Body of pancreas (tissue), 4 donors: ENCODE measurements around the gene PLPP3. TPM values are rescaled to one million over a fixed set of nuclear protein-coding genes. Genes with fewer than 3 reads are reported as not detected.

Experiments used
- ATAC-seq: fragments of 150-250 bp; one replicate; pipeline ENCODE4 v1.9.1; 2016
- DNase-seq, 4 donors: peaks; one replicate each; pipeline ENCODE4 v3.0.0-alpha.2; 2019
- H3K27ac ChIP-seq, 4 donors: fragments of 200-600 bp; sonication (generic); 1 replicate in 3 of 4; 2 replicates in 1 of 4; pipeline versions ENCODE4 v1.5.1 to v1.6.1; 2016 to 2019; ENCODE audit warnings: mild to moderate bottlenecking in 1 of 4, mixed read lengths in 1 of 4, moderate library complexity in 1 of 4
- H3K27me3 ChIP-seq, 2 donors: fragments of 200-600 bp; sonication (generic); one replicate each; pipeline ENCODE4 v1.6.0; 2016; ENCODE audit warnings: mild to moderate bottlenecking in 1 of 2
- H3K36me3 ChIP-seq, 2 donors: fragments of 200-600 bp; sonication (generic); replicated peaks in 1 of 2; 2 replicates each; pipeline ENCODE4 v1.5.1; 2016; ENCODE audit warnings: low read depth in 2 of 2; ENCODE audit not compliant: insufficient read depth in 1 of 2
- H3K4me1 ChIP-seq: fragments of 200-600 bp; sonication (generic); one replicate; pipeline ENCODE4 v1.6.0; 2016
- H3K4me3 ChIP-seq, 2 donors: fragments of 200-600 bp; sonication (generic); 1 replicate in 1 of 2; 2 replicates in 1 of 2; pipeline ENCODE4 v1.5.1; 2016 to 2019
- H3K9me3 ChIP-seq, 3 donors: fragments of 200-600 bp; sonication (generic); 1 replicate in 2 of 3; 2 replicates in 1 of 3; pipeline ENCODE4 v1.5.1; 2016
- CTCF ChIP-seq, 7 experiments: fragments of 450-650 bp in 4 of 7; fragments of 200-600 bp in 3 of 7; sonication (generic) in 3 of 7; IDR thresholded peaks; one replicate each; pipeline ENCODE4 v1.5.1; 2016 to 2019; ENCODE audit warnings: antibody characterized with exemption in 7 of 7
- POLR2A ChIP-seq, 3 donors: fragments of 450-650 bp; IDR thresholded peaks; one replicate each; pipeline ENCODE4 v1.6.1; 2016; ENCODE audit warnings: antibody characterized with exemption in 3 of 3, mild to moderate bottlenecking in 2 of 3
- WGBS, 2 donors: methylation state at CpG; one replicate each; pipeline ENCODE4 v1.1.5; 2017; 5-methylcytosine and 5-hydroxymethylcytosine counted together
- intact Hi-C: fragments of 100-400 bp; cut with DNase I; formaldehyde crosslinking; loops from one replicate; pipeline ENCODE4 v1.15.1; 2023
- total RNA-seq, 2 donors: library from RNA; depleted of rRNA; stranded (reverse); fragments of >200 nt; gene quantifications; one replicate each; pipeline ENCODE4 v1.1.0, GENCODE V29; 2016

PLPP3 gene
- total RNA-seq, 2 donors from 2014 or later = 35.8 to 52.7 TPM

- Histone ChIP-seq H3K27ac (peak overlapping the region; percentile 83 to 95 (median 92)), H3K36me3 (no peaks in the 10 kb centered on the region), H3K4me3 (peak overlapping the region in 1 of 2 donors; percentile 91), H3K4me1 (peaks cover 61% of the 10 kb centered on the region), H3K27me3 (no peaks in the 10 kb centered on the region), H3K9me3 (no peaks in the 10 kb centered on the region)
- peak in 1 of 4 donors; percentile 17 for DNase-seq
- intact Hi-C loops = loop anchor here (10.0 kb wide), 2 partner anchors 52 to 172 kb away; no protein-coding TSS in a partner anchor
- no peak for ATAC-seq
- TF ChIP-seq CTCF (IDR thresholded peaks at IDR 0.05) (peak in 4 of 7 experiments; percentile 34 to 41 (median 38)), POLR2A (IDR thresholded peaks at IDR 0.05) (no peak)
- 5 to 6% methylated on average over 1 of the region's 1 CpG for WGBS, 2 donors
Measured at GRCh38 chr1:56576880-56577405, 2.4 kb downstream of the PLPP3 start.

GRCh38 chr1:56575865-56576264, 3.5 kb downstream of the PLPP3 start:
- no peak for TF ChIP-seq CTCF (IDR thresholded peaks at IDR 0.05)
- TF ChIP-seq POLR2A (IDR thresholded peaks at IDR 0.05) = no peak

GRCh38 chr1:56574794-56575193, 4.6 kb downstream of the PLPP3 start:
- WGBS, 2 donors = 62 to 77% methylated on average over 4 of the region's 4 CpGs
- H3K9me3 ChIP-seq = no peaks in the 10 kb centered on the region
- peaks cover 73% of the 10 kb centered on the region for H3K4me1 ChIP-seq
- H3K4me3 ChIP-seq = no peak overlapping the region
- TF ChIP-seq POLR2A (IDR thresholded peaks at IDR 0.05) = no peak
- no peak for TF ChIP-seq CTCF (IDR thresholded peaks at IDR 0.05)
- no peaks in the 10 kb centered on the region for H3K27me3 ChIP-seq
- no peak for ATAC-seq
- peak overlapping the region in 1 of 4 donors; percentile 1 for H3K27ac ChIP-seq
- intact Hi-C loops = loop anchor here (10.0 kb wide), 2 partner anchors 50 to 170 kb away; no protein-coding TSS in a partner anchor
- H3K36me3 ChIP-seq = no peaks in the 10 kb centered on the region
- DNase-seq = no peak

More at GRCh38 chr1:56575865-56576264, 3.5 kb downstream of the PLPP3 start:
- 3 to 4% methylated on average over 3 of the region's 3 CpGs for WGBS, 2 donors
- ATAC-seq (no peak), DNase-seq (no peak)
- Histone ChIP-seq H3K27me3 (no peaks in the 10 kb centered on the region), H3K27ac (peak overlapping the region in 2 of 4 donors; percentile 22 to 90), H3K36me3 (no peaks in the 10 kb centered on the region), H3K9me3 (no peaks in the 10 kb centered on the region), H3K4me1 (peaks cover 68% of the 10 kb centered on the region), H3K4me3 (no peak overlapping the region)
- intact Hi-C loops = loop anchor here (10.0 kb wide), 2 partner anchors 51 to 171 kb away; no protein-coding TSS in a partner anchor

GRCh38 chr1:56573311-56573710, 6.1 kb downstream of the PLPP3 start:
- no peak overlapping the region for H3K4me3 ChIP-seq
- 15 to 25% methylated on average over 4 of the region's 4 CpGs for WGBS, 2 donors
- peak overlapping the region in 3 of 4 donors; percentile 9 to 79 (median 36) for H3K27ac ChIP-seq
- no peaks in the 10 kb centered on the region for H3K27me3 ChIP-seq
- no peaks in the 10 kb centered on the region for H3K36me3 ChIP-seq
- intact Hi-C loops = loop anchor here (10.0 kb wide), 2 partner anchors 49 to 169 kb away; no protein-coding TSS in a partner anchor
- no peak for TF ChIP-seq POLR2A (IDR thresholded peaks at IDR 0.05)
- no peak for TF ChIP-seq CTCF (IDR thresholded peaks at IDR 0.05)
- DNase-seq (peak in 2 of 4 donors; percentile 30 to 40), ATAC-seq (no peak)
- no peaks in the 10 kb centered on the region for H3K9me3 ChIP-seq
- H3K4me1 ChIP-seq = peaks cover 86% of the 10 kb centered on the region
